T-helper 2 cell treated with Interferon-gamma antibody and Interleukin-4, amounts not matched to agents 5 μg/mL and 100 μg/mL, for 36 hours (primary cell): ENCODE data around the gene GPR156.
"Not testable (repeated sequence)": the region's sequence is repeated elsewhere in the genome, so short reads cannot be mapped to it uniquely, and the experiment has no call there.

ENCODE experiments used
- DNase-seq: peaks from one replicate; pipeline ENCODE4 v3.0.0; 2021; ENCODE audit warnings: low spot score
- H3K27ac Mint-ChIP-seq: one replicate; pipeline ENCODE4 v1.8.0; 2021; ENCODE audit warnings: mild to moderate bottlenecking, mixed read lengths
- H3K27me3 Mint-ChIP-seq: one replicate; pipeline ENCODE4 v1.8.0; 2021; ENCODE audit warnings: low read depth, mixed read lengths
- H3K36me3 Mint-ChIP-seq: one replicate; pipeline ENCODE4 v1.8.0; 2021; ENCODE audit warnings: low read depth, mixed read lengths
- H3K4me1 Mint-ChIP-seq: one replicate; pipeline ENCODE4 v1.8.0; 2021; ENCODE audit warnings: low read depth, mixed read lengths
- H3K4me3 Mint-ChIP-seq: one replicate; pipeline ENCODE4 v1.8.0; 2022; ENCODE audit warnings: mild to moderate bottlenecking, moderate library complexity, mixed read lengths
- H3K9me3 Mint-ChIP-seq: one replicate; pipeline ENCODE4 v1.8.0; 2021; ENCODE audit warnings: mixed read lengths

Gene GPR156

GRCh38 chr3:120291552-120291951, 6.5 kb upstream of the GPR156 start:
- peaks cover 12% of the 10 kb centered on the region for H3K27me3 Mint-ChIP-seq
- not testable (repeated sequence) for H3K36me3 Mint-ChIP-seq, H3K4me1 Mint-ChIP-seq, DNase-seq, H3K4me3 Mint-ChIP-seq, H3K27ac Mint-ChIP-seq
- H3K9me3 Mint-ChIP-seq = peaks cover 23% of the 10 kb centered on the region

- Mint-ChIP-seq H3K4me3 (no peak overlapping the region), H3K27ac (no peak overlapping the region), H3K9me3 (peaks cover 23% of the 10 kb centered on the region), H3K27me3 (peaks cover 25% of the 10 kb centered on the region), H3K4me1 (no peaks in the 10 kb centered on the region), H3K36me3 (no peaks in the 10 kb centered on the region)
- DNase-seq = no peak
Observed at GRCh38 chr3:120289636-120290035, 4.6 kb upstream of the GPR156 start.

GRCh38 chr3:120286465-120286864, 1.4 kb upstream of the GPR156 start:
- Mint-ChIP-seq H3K36me3 (no peaks in the 10 kb centered on the region), H3K27me3 (peaks cover 53% of the 10 kb centered on the region), H3K4me3 (no peak overlapping the region), H3K4me1 (no peaks in the 10 kb centered on the region), H3K27ac (no peak overlapping the region), H3K9me3 (peaks cover under 1% of the 10 kb centered on the region)
- no peak for DNase-seq

- Mint-ChIP-seq H3K27me3 (peaks cover 60% of the 10 kb centered on the region), H3K4me1 (no peaks in the 10 kb centered on the region), H3K4me3 (no peak overlapping the region), H3K36me3 (no peaks in the 10 kb centered on the region), H3K9me3 (no peaks in the 10 kb centered on the region), H3K27ac (no peak overlapping the region)
- no peak for DNase-seq
Observed at GRCh38 chr3:120285508-120285841, 453 bp upstream of the GPR156 start.

- Mint-ChIP-seq H3K27ac (no peak overlapping the region), H3K4me1 (no peaks in the 10 kb centered on the region), H3K9me3 (no peaks in the 10 kb centered on the region), H3K36me3 (no peaks in the 10 kb centered on the region), H3K4me3 (no peak overlapping the region), H3K27me3 (peaks cover 69% of the 10 kb centered on the region)
- DNase-seq = no peak
Observed at GRCh38 chr3:120281261-120281660, 3.8 kb downstream of the GPR156 start.

- Mint-ChIP-seq H3K9me3 (no peaks in the 10 kb centered on the region), H3K27ac (no peak overlapping the region), H3K4me1 (no peaks in the 10 kb centered on the region), H3K36me3 (no peaks in the 10 kb centered on the region), H3K4me3 (no peak overlapping the region), H3K27me3 (peaks cover 62% of the 10 kb centered on the region)
- DNase-seq = no peak
Observed at GRCh38 chr3:120280566-120280965, 4.5 kb downstream of the GPR156 start.

- no peak overlapping the region for H3K27ac Mint-ChIP-seq
- peaks cover 60% of the 10 kb centered on the region for H3K27me3 Mint-ChIP-seq
- no peak for DNase-seq
- H3K36me3 Mint-ChIP-seq = no peaks in the 10 kb centered on the region
- no peaks in the 10 kb centered on the region for H3K4me1 Mint-ChIP-seq
- no peak overlapping the region for H3K4me3 Mint-ChIP-seq
- no peaks in the 10 kb centered on the region for H3K9me3 Mint-ChIP-seq
Observed at GRCh38 chr3:120280026-120280425, 5.0 kb downstream of the GPR156 start.

- H3K27me3 Mint-ChIP-seq = peaks cover 35% of the 10 kb centered on the region
- H3K36me3 Mint-ChIP-seq = no peaks in the 10 kb centered on the region
- no peaks in the 10 kb centered on the region for H3K4me1 Mint-ChIP-seq
- no peaks in the 10 kb centered on the region for H3K9me3 Mint-ChIP-seq
- no peak overlapping the region for H3K4me3 Mint-ChIP-seq
- no peak for DNase-seq
- no peak overlapping the region for H3K27ac Mint-ChIP-seq
Observed at GRCh38 chr3:120276767-120277166, 8.3 kb downstream of the GPR156 start.

- Mint-ChIP-seq H3K27ac (no peak overlapping the region), H3K36me3 (no peaks in the 10 kb centered on the region), H3K4me1 (no peaks in the 10 kb centered on the region), H3K27me3 (peaks cover 28% of the 10 kb centered on the region), H3K4me3 (no peak overlapping the region), H3K9me3 (no peaks in the 10 kb centered on the region)
- no peak for DNase-seq
Observed at GRCh38 chr3:120275618-120276017, 9.4 kb downstream of the GPR156 start.

GRCh38 chr3:120274739-120275167, 10.3 kb downstream of the GPR156 start:
- DNase-seq = no peak
- no peaks in the 10 kb centered on the region for H3K9me3 Mint-ChIP-seq
- peaks cover 29% of the 10 kb centered on the region for H3K27me3 Mint-ChIP-seq
- H3K36me3 Mint-ChIP-seq = no peaks in the 10 kb centered on the region
- no peaks in the 10 kb centered on the region for H3K4me1 Mint-ChIP-seq
- H3K4me3 Mint-ChIP-seq = no peak overlapping the region
- no peak overlapping the region for H3K27ac Mint-ChIP-seq

- Mint-ChIP-seq H3K27ac (no peak overlapping the region), H3K4me1 (no peaks in the 10 kb centered on the region), H3K27me3 (peaks cover 13% of the 10 kb centered on the region), H3K36me3 (no peaks in the 10 kb centered on the region), H3K9me3 (no peaks in the 10 kb centered on the region), H3K4me3 (no peak overlapping the region)
- DNase-seq = no peak
Observed at GRCh38 chr3:120272286-120272685, 12.7 kb downstream of the GPR156 start.

GRCh38 chr3:120265989-120266388, 19.0 kb downstream of the GPR156 start:
- Mint-ChIP-seq H3K27me3 (peaks cover 10% of the 10 kb centered on the region), H3K36me3 (no peaks in the 10 kb centered on the region), H3K4me3 (no peak overlapping the region), H3K27ac (no peak overlapping the region), H3K9me3 (no peaks in the 10 kb centered on the region), H3K4me1 (no peaks in the 10 kb centered on the region)
- DNase-seq = no peak

GRCh38 chr3:120264963-120265362, 20.1 kb downstream of the GPR156 start:
- Mint-ChIP-seq H3K27ac (no peak overlapping the region), H3K4me3 (no peak overlapping the region), H3K36me3 (no peaks in the 10 kb centered on the region), H3K4me1 (no peaks in the 10 kb centered on the region), H3K9me3 (no peaks in the 10 kb centered on the region), H3K27me3 (peaks cover 5% of the 10 kb centered on the region)
- DNase-seq = no peak

- H3K9me3 Mint-ChIP-seq = no peaks in the 10 kb centered on the region
- H3K4me3 Mint-ChIP-seq = no peak overlapping the region
- no peak overlapping the region for H3K27ac Mint-ChIP-seq
- no peaks in the 10 kb centered on the region for H3K36me3 Mint-ChIP-seq
- peaks cover 5% of the 10 kb centered on the region for H3K27me3 Mint-ChIP-seq
- no peaks in the 10 kb centered on the region for H3K4me1 Mint-ChIP-seq
- no peak for DNase-seq
Observed at GRCh38 chr3:120263792-120264191, 21.2 kb downstream of the GPR156 start.

- DNase-seq = no peak
- H3K9me3 Mint-ChIP-seq = peaks cover 12% of the 10 kb centered on the region
- H3K27me3 Mint-ChIP-seq = peaks cover 5% of the 10 kb centered on the region
- H3K4me3 Mint-ChIP-seq = no peak overlapping the region
- no peaks in the 10 kb centered on the region for H3K36me3 Mint-ChIP-seq
- no peak overlapping the region for H3K27ac Mint-ChIP-seq
- no peaks in the 10 kb centered on the region for H3K4me1 Mint-ChIP-seq
Observed at GRCh38 chr3:120258009-120258408, 27.0 kb downstream of the GPR156 start.
